H1 (cell line): ENCODE data around the gene UBXN11. TPM values are rescaled to one million over a fixed set of nuclear protein-coding genes. Genes with fewer than 3 reads are reported as not detected.

Source experiments
- CTCF ChIA-PET: fragments of 300-600 bp; sonication (Branson Sonifier 250); formaldehyde crosslinking; loops from one replicate; lab custom pipeline; 2021; ENCODE audit not compliant: partially characterized antibody; lab: Charles Lee
- POLR2A ChIA-PET: fragments of 300-600 bp; sonication (Branson Sonifier 250); formaldehyde crosslinking; loops from one replicate; lab custom pipeline; 2021; ENCODE audit warnings: inconsistent platforms; ENCODE audit not compliant: partially characterized antibody; lab: Charles Lee
- DNase-seq, 2 experiments: peaks; one replicate each; pipeline versions ENCODE4 v3.0.0 to v3.0.0-alpha.2; 2010 to 2022; ENCODE audit warnings: low spot score in 2 of 2, low read depth in 1 of 2, mixed read lengths in 1 of 2
- FAIRE-seq: peaks from 2 replicates; lab custom pipeline; 2011; peaks lifted over from hg19 to GRCh38; lab: Jason Lieb, UNC
- H2AFZ ChIP-seq: 2 replicates; pipeline ENCODE4 v1.8.1; 2012; ENCODE audit warnings: low read length, inconsistent platforms
- H2AK5ac ChIP-seq: 2 replicates; pipeline ENCODE4 v1.6.1; 2013; ENCODE audit warnings: low read depth, low read length
- H2BK120ac ChIP-seq: replicated peaks from 2 replicates; pipeline ENCODE3; 2013; ENCODE audit warnings: low read depth, low read length, inconsistent platforms
- H2BK12ac ChIP-seq: 2 replicates; pipeline ENCODE4 v1.6.1; 2013; ENCODE audit warnings: low read depth, low read length
- H2BK15ac ChIP-seq: 2 replicates; pipeline ENCODE4 v1.6.1; 2013; ENCODE audit warnings: low read length
- H2BK20ac ChIP-seq: 2 replicates; pipeline ENCODE4 v1.6.1; 2013; ENCODE audit warnings: low read length
- H2BK5ac ChIP-seq: 2 replicates; pipeline ENCODE4 v1.6.1; 2013; ENCODE audit warnings: low read depth, low read length
- H3K14ac ChIP-seq: 2 replicates; pipeline ENCODE4 v1.6.1; 2013; ENCODE audit warnings: inconsistent platforms; ENCODE audit not compliant: insufficient read length
- H3K18ac ChIP-seq: 2 replicates; pipeline ENCODE4 v1.6.1; 2013; ENCODE audit warnings: low read length; ENCODE audit errors: extremely low read depth
- H3K23ac ChIP-seq: 2 replicates; pipeline ENCODE4 v1.6.1; 2013; ENCODE audit warnings: inconsistent platforms; ENCODE audit not compliant: insufficient read length
- H3K23me2 ChIP-seq: 2 replicates; pipeline ENCODE4 v1.6.1; 2013; ENCODE audit warnings: low read depth, low read length
- H3K27ac ChIP-seq: 2 replicates; pipeline ENCODE4 v1.6.1; 2011; ENCODE audit warnings: low read depth, low read length, inconsistent platforms
- H3K27me3 ChIP-seq, 4 experiments: replicated peaks in 1 of 4; 1 replicate in 1 of 4; 2 replicates in 3 of 4; pipeline versions ENCODE4 v1.6.1 to v1.8.1; 2011 to 2013; ENCODE audit warnings: low read length in 3 of 4, mild to moderate bottlenecking in 3 of 4, inconsistent platforms in 2 of 4, mixed read lengths in 2 of 4, moderate library complexity in 1 of 4; ENCODE audit not compliant: control insufficient read depth in 3 of 4, insufficient read depth in 3 of 4; ENCODE audit errors: extremely low read depth in 1 of 4
- H3K36me3 ChIP-seq, 4 experiments: 2 replicates each; pipeline versions ENCODE4 v1.6.1 to v1.8.1; 2011 to 2013; ENCODE audit warnings: mild to moderate bottlenecking in 4 of 4, low read length in 3 of 4, moderate library complexity in 2 of 4, control low read depth in 1 of 4, inconsistent platforms in 1 of 4; ENCODE audit not compliant: insufficient read depth in 4 of 4, control insufficient read depth in 2 of 4
- H3K4ac ChIP-seq: replicated peaks from 2 replicates; pipeline ENCODE3; 2013; ENCODE audit warnings: low read length, low read depth, mixed read lengths, inconsistent platforms; ENCODE audit not compliant: insufficient read length
- H3K4me1 ChIP-seq, 4 experiments: replicated peaks in 1 of 4; 1 replicate in 1 of 4; 2 replicates in 3 of 4; pipeline versions ENCODE4 v1.6.1 to v1.8.1; 2011 to 2013; ENCODE audit warnings: low read length in 3 of 4, inconsistent platforms in 2 of 4, mixed read lengths in 1 of 4; ENCODE audit not compliant: insufficient read depth in 4 of 4, control insufficient read depth in 3 of 4
- H3K4me2 ChIP-seq, 2 experiments: 2 replicates each; pipeline versions ENCODE4 v1.6.1 to v1.8.1; 2011 to 2013; ENCODE audit warnings: low read depth in 2 of 2, low read length in 2 of 2, control low read depth in 1 of 2, inconsistent platforms in 1 of 2, mild to moderate bottlenecking in 1 of 2; ENCODE audit not compliant: insufficient read depth in 1 of 2
- H3K4me3 ChIP-seq, 4 experiments: fragments of 200-600, 300-600 bp in 1 of 4; sonication (generic), shearing (Covaris generic), sonication (Bioruptor Twin) in 1 of 4; 2 replicates each; pipeline versions ENCODE4 v1.5.1 to v1.8.1; 2011 to 2016; ENCODE audit warnings: low read length in 4 of 4, low read depth in 3 of 4, control low read depth in 2 of 4, inconsistent platforms in 2 of 4, mild to moderate bottlenecking in 2 of 4, mixed read lengths in 1 of 4, moderate library complexity in 1 of 4; ENCODE audit not compliant: insufficient read depth in 2 of 4; ENCODE audit errors: extremely low read depth in 1 of 4
- H3K56ac ChIP-seq: replicated peaks from 2 replicates; pipeline ENCODE3; 2013; ENCODE audit warnings: low read depth, mild to moderate bottlenecking, mixed read lengths, low read length, inconsistent platforms; ENCODE audit not compliant: insufficient read length
- H3K79me1 ChIP-seq: 2 replicates; pipeline ENCODE4 v1.6.1; 2013; ENCODE audit warnings: low read depth, low read length, control low read depth
- H3K79me2 ChIP-seq, 2 experiments: 2 replicates each; pipeline versions ENCODE4 v1.6.1 to v1.8.1; 2012 to 2013; ENCODE audit warnings: low read length in 2 of 2, mild to moderate bottlenecking in 2 of 2, inconsistent platforms in 1 of 2; ENCODE audit not compliant: insufficient read depth in 2 of 2, control insufficient read depth in 1 of 2
- H3K9ac ChIP-seq, 4 experiments: replicated peaks in 1 of 4; 1 replicate in 1 of 4; 2 replicates in 3 of 4; pipeline versions ENCODE4 v1.6.1 to v1.8.1; 2011 to 2013; ENCODE audit warnings: low read depth in 3 of 4, low read length in 3 of 4, control low read depth in 2 of 4, mild to moderate bottlenecking in 2 of 4, moderate library complexity in 2 of 4, inconsistent platforms in 1 of 4; ENCODE audit errors: extremely low read depth in 1 of 4
- H3K9me3 ChIP-seq, 2 experiments: 2 replicates each; pipeline versions ENCODE4 v1.6.1 to v1.8.1; 2012 to 2013; ENCODE audit warnings: mild to moderate bottlenecking in 2 of 2, moderate library complexity in 2 of 2, control low read depth in 1 of 2, inconsistent platforms in 1 of 2, low read depth in 1 of 2, low read length in 1 of 2, mixed read lengths in 1 of 2; ENCODE audit not compliant: insufficient read depth in 2 of 2
- H4K20me1 ChIP-seq, 2 experiments: replicated peaks in 1 of 2; 2 replicates each; pipeline versions ENCODE3 to v1.8.1; 2011 to 2013; ENCODE audit warnings: inconsistent platforms in 2 of 2, low read length in 2 of 2, mild to moderate bottlenecking in 1 of 2; ENCODE audit not compliant: insufficient read depth in 2 of 2, control insufficient read depth in 1 of 2
- H4K5ac ChIP-seq: 2 replicates; pipeline ENCODE4 v1.6.1; 2013; ENCODE audit warnings: low read length, low read depth, mixed read lengths, inconsistent platforms; ENCODE audit not compliant: insufficient read length
- H4K8ac ChIP-seq: 2 replicates; pipeline ENCODE4 v1.8.0; 2013; ENCODE audit warnings: mild to moderate bottlenecking, moderate library complexity, low read length, inconsistent platforms; ENCODE audit not compliant: insufficient read depth; ENCODE audit errors: extremely low read depth
- H4K91ac ChIP-seq: replicated peaks from 2 replicates; pipeline ENCODE3; 2013; ENCODE audit warnings: low read length, mixed read lengths, inconsistent platforms; ENCODE audit not compliant: insufficient read length
- TAF7 ChIP-seq: optimal IDR thresholded peaks from 2 replicates; pipeline ENCODE3; 2011; ENCODE audit warnings: low read depth, mild to moderate bottlenecking, inconsistent platforms, low read length, moderate library complexity, borderline replicate concordance
- TCF12 ChIP-seq: IDR thresholded peaks from 2 replicates; pipeline ENCODE4 v1.6.1; 2011; ENCODE audit warnings: low read depth, mild to moderate bottlenecking, low read length
- WGBS, 2 experiments: shearing (Covaris generic) in 1 of 2; methylation state at CpG; one replicate each; pipeline versions ENCODE4 v1.1.6 to v1.1.7; 2013 to 2015; ENCODE audit warnings: low lambda C conversion rate in 2 of 2, mixed read lengths in 2 of 2, inconsistent platforms in 1 of 2, low coverage in 1 of 2, missing lambda C conversion rate in 1 of 2; ENCODE audit not compliant: insufficient replicate concordance in 2 of 2, insufficient coverage in 1 of 2, insufficient read length in 1 of 2; ENCODE audit errors: extremely low coverage in 1 of 2, missing lambda C conversion rate in 1 of 2; 5-methylcytosine and 5-hydroxymethylcytosine counted together
- polyA plus RNA-seq, 7 experiments: library from polyadenylated mRNA; depleted of rRNA in 3 of 7; stranded (reverse) in 5 of 7; unstranded in 2 of 7; fragments of >200 nt in 5 of 7; fragments of 200-250 nt in 2 of 7; gene quantifications; 1 replicate in 5 of 7; 2 replicates in 1 of 7; 4 replicates in 1 of 7; pipeline versions ENCODE4 v1.2.1 to v1.2.3, GENCODE V29; 2011 to 2013; ENCODE audit warnings: missing spikeins in 2 of 7, mixed read lengths in 2 of 7
- total RNA-seq: library from RNA; stranded (reverse); fragmentation: NEBNext Ultra II Directional; extraction: Animal tissue kit (Norgen Biotek cat#: 25700); gene quantifications from 2 replicates; pipeline ENCODE4 v1.2.1, GENCODE V29; 2021

Gene UBXN11
- total and polyA plus RNA-seq, 2 of the 8 experiments (the other 6 are each of a cell fraction or from before 2014, with no cell fraction given): 6.3 to 10.4 TPM

DNA sequence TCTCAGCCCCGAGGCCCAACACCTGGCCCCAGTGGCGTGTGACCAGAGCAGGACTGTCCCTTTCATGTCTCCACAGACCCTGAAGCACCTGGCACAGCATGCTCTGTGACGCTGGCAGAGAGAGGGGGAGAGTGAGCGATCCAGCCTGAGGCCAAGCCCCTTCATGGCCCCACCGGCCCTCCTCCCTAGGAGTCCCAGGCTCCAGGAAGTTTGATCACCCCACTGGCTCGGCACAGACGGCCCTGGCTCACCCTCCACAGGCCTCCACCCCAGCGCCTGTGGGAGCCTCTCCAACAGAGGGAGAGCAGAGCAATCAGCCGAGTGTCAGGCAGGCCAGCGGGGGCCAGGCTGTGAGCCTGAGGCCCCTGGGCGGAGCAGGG lies 15.6 kb downstream of the UBXN11 start:
- Histone ChIP-seq H3K4me2 (peak overlapping the region; percentile 9 to 13; a peak in 1 of 4 replicates), H3K79me2 (no peaks in the 10 kb centered on the region), H2AK5ac (no peak overlapping the region), H2BK5ac (peak overlapping the region; percentile 46), H3K18ac (peak overlapping the region; percentile 4; the same call in 1 of the 2 replicates), H3K27ac (no peak overlapping the region), H4K20me1 (peaks cover 0 to 2% of the 10 kb centered on the region in 2 experiments), H4K8ac (no peak overlapping the region), H3K56ac (no peak overlapping the region), H3K4ac (peak overlapping the region; percentile 4), H2BK20ac (peak overlapping the region; percentile 29; the same call in 1 of the 2 replicates), H3K79me1 (no peaks in the 10 kb centered on the region), H3K9me3 (no peaks in the 10 kb centered on the region), H2AFZ (no peak overlapping the region), H2BK12ac (peak overlapping the region; percentile 96; the same call in 1 of the 2 replicates), H3K9ac (no peak overlapping the region), H3K27me3 (no peaks in the 10 kb centered on the region), H3K36me3 (no peaks in the 10 kb centered on the region), H3K23ac (no peak overlapping the region), H2BK15ac (peak overlapping the region; percentile 90; the same call in 1 of the 2 replicates), H3K4me3 (no peak overlapping the region; a peak in 1 of 8 replicates), H2BK120ac (no peak overlapping the region), H3K23me2 (no peaks in the 10 kb centered on the region; the same call in 1 of the 2 replicates), H4K91ac (peak overlapping the region; percentile 25), H3K14ac (no peak overlapping the region), H4K5ac (peak overlapping the region; percentile 32), H3K4me1 (peaks cover 0 to 22% (median 17%) of the 10 kb centered on the region in 4 experiments; a peak in 6 of 7 replicates)
- 64% methylated on average over 10 of the region's 11 CpGs; no CpG with 5 or more reads in 1 of the 2 experiments for WGBS, 2 experiments
- no peak for FAIRE-seq
- no peak for DNase-seq
- ChIA-PET CTCF (interaction anchor here (0.6 to 57.0 kb wide), 9 partner anchors 2 to 798 kb away, joined by 3 to 1530 read pairs (median 7); partner anchors contain the start of genes CD52, SH3BGRL3 and UBXN11), POLR2A (interaction anchor here (0.9 to 2.2 kb wide), 6 partner anchors 9 to 128 kb away, joined by 3 to 14 read pairs (median 4); partner anchors contain the start of genes CD52 and SH3BGRL3)
- no peak for TF ChIP-seq TAF7
- TF ChIP-seq TCF12: 0 out of 2 replicates have a peak, but pooled peaks have one; percentile 56
